Thyroid gland (tissue), 4 donors: Measurements from ENCODE around the gene NFKBIA. TPM values are rescaled to one million over a fixed set of nuclear protein-coding genes. Genes with fewer than 3 reads are reported as not detected.
A peak's percentile ranks its signal among the peaks of the same experiment; 100 is the strongest.

Experiments
- DNase-seq, 2 donors: peaks; one replicate each; pipeline ENCODE4 v3.0.0-alpha.2; 2019
- H3K27ac ChIP-seq, 3 donors: fragments of 200-600 bp; sonication (generic); 1 replicate in 2 of 3; 2 replicates in 1 of 3; pipeline ENCODE4 v1.5.1; 2016 to 2019; ENCODE audit warnings: mild to moderate bottlenecking in 1 of 3, moderate library complexity in 1 of 3
- H3K27me3 ChIP-seq: fragments of 200-600 bp; sonication (generic); one replicate; pipeline ENCODE4 v1.5.1; 2019
- H3K36me3 ChIP-seq, 2 donors: fragments of 200-600 bp; sonication (generic); one replicate each; pipeline ENCODE4 v1.5.1; 2016 to 2019
- H3K4me1 ChIP-seq, 2 donors: fragments of 200-600 bp; sonication (generic); one replicate each; pipeline ENCODE4 v1.5.1; 2017 to 2019
- H3K4me3 ChIP-seq, 3 donors: fragments of 200-600 bp; sonication (generic); replicated peaks in 1 of 3; 1 replicate in 2 of 3; 2 replicates in 1 of 3; pipeline ENCODE4 v1.5.1; 2016; ENCODE audit warnings: mild to moderate bottlenecking in 1 of 3
- H3K9me3 ChIP-seq: fragments of 200-600 bp; sonication (generic); one replicate; pipeline ENCODE4 v1.5.1; 2017
- CTCF ChIP-seq, 6 experiments: fragments of 200-600 bp in 3 of 6; fragments of 450-650 bp in 3 of 6; sonication (generic) in 3 of 6; IDR thresholded peaks; one replicate each; pipeline ENCODE4 v1.5.1; 2016 to 2019; ENCODE audit warnings: antibody characterized with exemption in 6 of 6, mild to moderate bottlenecking in 2 of 6, inconsistent platforms in 1 of 6, moderate library complexity in 1 of 6
- POLR2A ChIP-seq, 2 donors: fragments of 450-650 bp; IDR thresholded peaks; one replicate each; pipeline ENCODE4 v1.6.1; 2017; ENCODE audit warnings: antibody characterized with exemption in 2 of 2, mild to moderate bottlenecking in 2 of 2, moderate library complexity in 1 of 2
- WGBS, 2 donors: methylation state at CpG; one replicate each; pipeline ENCODE4 v1.1.5; 2017; 5-methylcytosine and 5-hydroxymethylcytosine counted together
- intact Hi-C: fragments of 100-400 bp; cut with DNase I; formaldehyde crosslinking; loops from one replicate; pipeline ENCODE4 v1.15.1; 2023
- total RNA-seq, 4 donors: library from RNA; depleted of rRNA; stranded (reverse); fragments of >200 nt; gene quantifications; one replicate each; pipeline ENCODE4 v1.2.3, GENCODE V29; 2016

NFKBIA gene, protein sequence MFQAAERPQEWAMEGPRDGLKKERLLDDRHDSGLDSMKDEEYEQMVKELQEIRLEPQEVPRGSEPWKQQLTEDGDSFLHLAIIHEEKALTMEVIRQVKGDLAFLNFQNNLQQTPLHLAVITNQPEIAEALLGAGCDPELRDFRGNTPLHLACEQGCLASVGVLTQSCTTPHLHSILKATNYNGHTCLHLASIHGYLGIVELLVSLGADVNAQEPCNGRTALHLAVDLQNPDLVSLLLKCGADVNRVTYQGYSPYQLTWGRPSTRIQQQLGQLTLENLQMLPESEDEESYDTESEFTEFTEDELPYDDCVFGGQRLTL
- total RNA-seq: 100 to 1,000 TPM; 200 to 434 (median 356) TPM

- Histone ChIP-seq H3K4me3 (peak within 1 kb of the TSS; percentile 69 to 98 (median 77)), H3K36me3 (peaks cover 36 to 38% of the 10 kb centered on the region in 2 donors), H3K27ac (peak within 1 kb of the TSS; percentile 98 to 100 (median 100)), H3K27me3 (no peaks in the 10 kb centered on the region), H3K4me1 (peaks cover 44 to 48% of the 10 kb centered on the region in 2 donors), H3K9me3 (no peaks in the 10 kb centered on the region)
- peak; percentile 89 for DNase-seq
- intact Hi-C loops: loop anchor here (5.0 kb wide), 2 partner anchors 67 to 112 kb away; partner anchors contain the start of gene PSMA6
- TF ChIP-seq POLR2A (IDR thresholded peaks at IDR 0.05) (peak; percentile 98 to 99), CTCF (IDR thresholded peaks at IDR 0.05) (peak in 3 of 6 experiments; percentile 23 to 37 (median 25))
- 0 to 2% methylated on average over 28 to 33 of the region's 69 CpGs for WGBS, 2 donors
Observed at GRCh38 chr14:35404449-35405303, at the start of gene NFKBIA. TSS of gene NFKBIA (minus strand) at chr14:35404749. CDS start at chr14:35404644, 105 bp downstream.

GRCh38 chr14:35446450-35446849 is 41.9 kb upstream of the NFKBIA start:
- intact Hi-C loops: no loop called here
- TF ChIP-seq CTCF (IDR thresholded peaks at IDR 0.05) (no peak), POLR2A (IDR thresholded peaks at IDR 0.05) (no peak)
- Histone ChIP-seq H3K4me3 (no peak overlapping the region), H3K27me3 (no peaks in the 10 kb centered on the region), H3K9me3 (no peaks in the 10 kb centered on the region), H3K36me3 (no peaks in the 10 kb centered on the region), H3K27ac (no peak overlapping the region), H3K4me1 (no peaks in the 10 kb centered on the region)
- no peak for DNase-seq
- WGBS, 2 donors: 90 to 100% methylated on average over 1 of the region's 1 CpG

- Histone ChIP-seq H3K4me3 (no peak overlapping the region), H3K4me1 (no peaks in the 10 kb centered on the region), H3K36me3 (no peaks in the 10 kb centered on the region), H3K27me3 (no peaks in the 10 kb centered on the region), H3K9me3 (no peaks in the 10 kb centered on the region), H3K27ac (no peak overlapping the region)
- 65 to 86% methylated on average over 1 of the region's 1 CpG for WGBS, 2 donors
- intact Hi-C loops: no loop called here
- DNase-seq: no peak
- TF ChIP-seq CTCF (IDR thresholded peaks at IDR 0.05) (no peak), POLR2A (IDR thresholded peaks at IDR 0.05) (no peak)
Observed at GRCh38 chr14:35444104-35444503, 39.6 kb upstream of the NFKBIA start.

- intact Hi-C loops: no loop called here
Observed at GRCh38 chr14:35441160-35441559, 36.6 kb upstream of the NFKBIA start.

More at GRCh38 chr14:35441160-35441559, 36.6 kb upstream of the NFKBIA start:
- H3K27ac ChIP-seq: no peak overlapping the region
- TF ChIP-seq CTCF (IDR thresholded peaks at IDR 0.05): no peak
- TF ChIP-seq POLR2A (IDR thresholded peaks at IDR 0.05): no peak
- no peak overlapping the region for H3K4me3 ChIP-seq
- H3K4me1 ChIP-seq: no peaks in the 10 kb centered on the region
- no peaks in the 10 kb centered on the region for H3K27me3 ChIP-seq
- WGBS, 2 donors: 88 to 95% methylated on average over 4 of the region's 4 CpGs
- H3K9me3 ChIP-seq: no peaks in the 10 kb centered on the region
- DNase-seq: no peak
- no peaks in the 10 kb centered on the region for H3K36me3 ChIP-seq
